ENCODE measurements around the gene GNG7.

DNA sequence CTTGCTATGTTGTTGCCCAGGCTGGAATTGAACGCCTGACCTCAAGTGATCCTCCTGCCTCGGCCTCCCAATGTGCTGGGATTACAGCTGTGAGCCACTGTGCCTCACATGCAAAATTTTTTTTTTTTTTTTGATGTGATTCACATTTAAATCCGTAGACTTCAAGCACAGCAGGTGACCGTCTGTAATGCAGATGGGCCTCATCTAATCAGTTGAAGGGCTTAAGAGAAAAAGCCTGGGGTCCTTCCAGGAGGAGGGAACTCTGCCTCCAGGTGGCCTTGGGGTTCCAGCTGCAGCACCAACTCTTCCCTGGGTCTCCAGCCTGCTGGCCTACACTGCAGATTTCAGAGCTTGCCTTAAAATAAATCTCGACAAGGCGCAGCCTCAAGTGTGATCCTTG is 183.0 kb downstream of the GNG7 start:
- no peak for TF ChIP-seq CTCF (IDR thresholded peaks at IDR 0.05)
- TF ChIP-seq POLR2A (IDR thresholded peaks at IDR 0.05), result no peak

Data from right lobe of liver (tissue), 4 donors.